Measurements from ENCODE around the gene EQTN. TPM values are rescaled to one million over a fixed set of nuclear protein-coding genes. Genes with fewer than 3 reads are reported as not detected.
A peak's percentile ranks its signal among the peaks of the same experiment; 100 is the strongest.
"Not testable (repeated sequence)": the region's sequence is repeated elsewhere in the genome, so short reads cannot be mapped to it uniquely, and the experiment has no call there.

Gene EQTN
- total and polyA plus RNA-seq, 5 donors from 2014 or later = not detected

DNA sequence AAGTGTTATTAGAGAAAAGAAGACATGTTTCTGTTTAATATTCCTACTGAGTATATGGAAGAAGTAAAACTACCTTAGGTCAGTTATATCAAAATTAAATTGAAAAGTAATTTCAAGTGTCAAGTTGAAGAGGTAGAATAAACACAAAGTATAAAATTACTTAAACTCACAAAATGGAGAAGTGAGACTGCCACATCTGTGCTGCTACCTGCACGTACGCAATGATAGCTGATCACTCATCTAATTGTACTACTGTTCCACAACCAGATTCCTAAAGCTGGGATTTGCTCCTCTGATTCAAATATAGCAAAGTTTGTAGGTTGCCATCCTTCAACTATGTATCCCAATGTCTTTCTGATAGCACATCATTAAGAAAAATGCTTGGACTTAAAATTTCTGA is 24.8 kb downstream of the EQTN start:
- no peaks in the 10 kb centered on the region for H3K9me3 Mint-ChIP-seq
- no peaks in the 10 kb centered on the region for H3K4me1 ChIP-seq (ENCODE audit: control insufficient read depth, insufficient read depth, low read length, poor library complexity, severe bottlenecking)
- no peak overlapping the region for H3K27ac Mint-ChIP-seq
- no peaks in the 10 kb centered on the region for H3K27me3 Mint-ChIP-seq
- DNase-seq (no peak), ATAC-seq (ENCODE audit: low read depth in 2 of 2) (no peak)
- no peaks in the 10 kb centered on the region for H3K9me3 ChIP-seq (ENCODE audit: control insufficient read depth in 2 of 2, low read length in 2 of 2)
- H3K4me3 Mint-ChIP-seq = no peak overlapping the region
- no peak overlapping the region for H3K27ac ChIP-seq (ENCODE audit: insufficient read depth, low read length, poor library complexity, severe bottlenecking)
- no peaks in the 10 kb centered on the region for H3K36me3 ChIP-seq (ENCODE audit: control insufficient read depth, insufficient read depth, low read length)
- peaks cover 0 to 3% (median 1%) of the 10 kb centered on the region in 4 donors for H3K4me1 Mint-ChIP-seq
- H3K27me3 ChIP-seq (ENCODE audit: control insufficient read depth, insufficient read depth, low read length) = peaks cover 1% of the 10 kb centered on the region
- H3K36me3 Mint-ChIP-seq = no peaks in the 10 kb centered on the region
- H3K4me3 ChIP-seq (ENCODE audit: low read depth, low read length) = no peak overlapping the region

DNA sequence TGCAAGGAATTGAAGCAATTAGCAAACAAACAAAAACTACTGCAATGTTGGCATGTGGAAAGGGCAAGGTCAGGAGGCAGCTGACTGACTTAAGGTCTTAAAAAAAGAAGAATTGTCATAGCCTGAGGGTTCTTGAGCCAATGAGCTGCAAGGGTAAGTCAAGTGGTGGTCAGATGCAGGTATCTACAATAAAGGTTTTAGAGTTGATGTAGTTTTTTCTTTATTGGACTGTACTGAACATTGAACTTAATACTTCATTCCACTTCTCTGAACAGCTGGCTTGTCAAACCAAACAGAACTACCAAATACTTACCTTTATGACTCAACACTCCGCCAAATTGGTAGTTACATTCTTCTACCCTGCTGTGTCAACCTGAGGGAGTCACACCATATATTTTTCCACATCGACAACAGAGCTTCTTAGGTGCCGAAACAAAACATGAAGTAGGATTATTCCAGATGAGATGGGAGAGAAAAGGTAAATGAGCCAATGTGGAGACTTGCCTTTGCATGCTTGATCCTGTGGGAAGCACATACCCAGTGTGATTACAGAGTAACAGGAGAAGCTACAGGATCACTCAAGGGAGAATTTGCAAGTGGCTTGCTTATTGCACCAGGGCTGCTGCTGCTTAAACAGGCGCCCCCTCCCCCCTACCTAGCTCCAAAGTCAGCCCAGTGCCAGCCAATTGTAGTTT is 35.3 kb downstream of the EQTN start:
- no peak for DNase-seq
- no peak overlapping the region for H3K27ac ChIP-seq (ENCODE audit: insufficient read depth, low read length, poor library complexity, severe bottlenecking)
- Mint-ChIP-seq H3K4me3 (no peak overlapping the region), H3K9me3 (no peaks in the 10 kb centered on the region), H3K36me3 (no peaks in the 10 kb centered on the region), H3K4me1 (no peaks in the 10 kb centered on the region), H3K27ac (no peak overlapping the region), H3K27me3 (no peaks in the 10 kb centered on the region)
- no peaks in the 10 kb centered on the region for H3K36me3 ChIP-seq (ENCODE audit: control insufficient read depth, insufficient read depth, low read length)
- H3K4me3 ChIP-seq (ENCODE audit: low read depth, low read length) = no peak overlapping the region
- no peaks in the 10 kb centered on the region for H3K27me3 ChIP-seq (ENCODE audit: control insufficient read depth, insufficient read depth, low read length)
- H3K9me3 ChIP-seq (ENCODE audit: control insufficient read depth in 2 of 2, low read length in 2 of 2) = no peaks in the 10 kb centered on the region
- H3K4me1 ChIP-seq (ENCODE audit: control insufficient read depth, insufficient read depth, low read length, poor library complexity, severe bottlenecking) = no peaks in the 10 kb centered on the region
- ATAC-seq (ENCODE audit: low read depth in 2 of 2) = no peak

DNA sequence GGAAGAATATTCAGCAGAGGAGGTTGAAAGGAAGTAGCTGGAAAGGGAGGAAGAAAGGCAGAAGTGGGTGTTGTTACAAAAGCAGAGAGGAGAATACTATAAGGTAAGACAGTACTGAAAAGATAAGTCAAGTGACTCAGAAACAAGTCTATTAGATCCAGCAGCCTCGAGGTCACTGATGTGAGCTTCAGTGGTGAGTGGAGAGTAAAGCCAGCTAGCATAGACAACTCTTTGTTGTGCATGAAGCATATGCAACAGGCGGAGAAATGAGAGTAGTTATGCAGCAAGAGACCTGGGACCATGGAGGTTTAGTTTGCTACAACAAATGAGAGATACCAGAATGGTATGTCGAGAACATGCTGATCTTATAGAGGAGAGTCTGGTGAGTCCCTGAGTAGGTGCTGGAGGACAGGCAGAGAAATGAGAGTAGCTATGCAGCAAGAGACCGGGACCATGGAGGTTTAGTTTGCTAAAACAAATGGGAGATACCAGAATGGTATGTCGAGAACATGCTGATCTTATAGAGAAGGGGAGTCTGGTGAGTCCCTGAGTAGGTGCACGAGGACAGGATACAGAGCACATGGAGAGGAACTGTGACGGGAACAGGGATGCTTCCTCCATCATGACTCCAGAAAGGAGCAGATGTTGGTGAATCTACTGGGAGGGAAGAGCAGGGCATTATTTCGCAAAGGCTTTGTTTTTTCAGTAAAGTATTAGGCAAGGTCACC is 36.0 kb downstream of the EQTN start:
- Histone ChIP-seq H3K4me1 (ENCODE audit: control insufficient read depth, insufficient read depth, low read length, poor library complexity, severe bottlenecking) (no peaks in the 10 kb centered on the region), H3K27ac (ENCODE audit: insufficient read depth, low read length, poor library complexity, severe bottlenecking) (no peak overlapping the region), H3K9me3 (ENCODE audit: control insufficient read depth in 2 of 2, low read length in 2 of 2) (no peaks in the 10 kb centered on the region), H3K36me3 (ENCODE audit: control insufficient read depth, insufficient read depth, low read length) (no peaks in the 10 kb centered on the region), H3K27me3 (ENCODE audit: control insufficient read depth, insufficient read depth, low read length) (no peaks in the 10 kb centered on the region), H3K4me3 (ENCODE audit: low read depth, low read length) (no peak overlapping the region)
- no peak for DNase-seq
- H3K27me3 Mint-ChIP-seq = no peaks in the 10 kb centered on the region
- no peaks in the 10 kb centered on the region for H3K4me1 Mint-ChIP-seq
- ATAC-seq (ENCODE audit: low read depth in 2 of 2) = no peak
- peaks cover 0 to 2% (median 0%) of the 10 kb centered on the region in 7 donors for H3K9me3 Mint-ChIP-seq
- no peak overlapping the region for H3K27ac Mint-ChIP-seq
- H3K4me3 Mint-ChIP-seq = no peak overlapping the region
- no peaks in the 10 kb centered on the region for H3K36me3 Mint-ChIP-seq

DNA sequence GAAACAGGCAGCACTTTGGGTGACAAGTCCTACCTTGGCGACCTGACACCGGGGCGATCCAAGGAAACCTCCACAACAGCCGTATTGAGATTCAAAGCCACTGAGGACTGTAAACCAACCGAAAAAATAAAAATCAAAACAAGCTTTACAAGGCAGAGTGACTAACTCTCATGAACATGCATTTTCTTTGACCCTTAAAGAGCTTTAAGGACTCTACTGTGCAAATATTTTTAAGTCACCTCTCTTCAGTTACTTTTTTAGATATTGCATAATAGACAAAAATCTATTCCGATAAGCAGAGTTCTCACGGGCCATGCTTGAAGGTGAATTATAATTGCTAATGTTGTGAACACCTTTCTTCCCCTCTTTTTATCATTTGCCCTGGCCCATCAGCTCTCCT is 38.3 kb downstream of the EQTN start:
- no peak overlapping the region for H3K27ac ChIP-seq (ENCODE audit: insufficient read depth, low read length, poor library complexity, severe bottlenecking)
- no peaks in the 10 kb centered on the region for H3K27me3 ChIP-seq (ENCODE audit: control insufficient read depth, insufficient read depth, low read length)
- DNase-seq (no peak), ATAC-seq (ENCODE audit: low read depth in 2 of 2) (no peak)
- no peaks in the 10 kb centered on the region for H3K4me1 ChIP-seq (ENCODE audit: control insufficient read depth, insufficient read depth, low read length, poor library complexity, severe bottlenecking)
- Mint-ChIP-seq H3K27ac (no peak overlapping the region), H3K27me3 (no peaks in the 10 kb centered on the region), H3K9me3 (peaks cover 0 to 4% (median 1%) of the 10 kb centered on the region in 7 donors), H3K4me1 (no peaks in the 10 kb centered on the region), H3K4me3 (no peak overlapping the region), H3K36me3 (no peaks in the 10 kb centered on the region)
- H3K36me3 ChIP-seq (ENCODE audit: control insufficient read depth, insufficient read depth, low read length) = no peaks in the 10 kb centered on the region
- no peaks in the 10 kb centered on the region for H3K9me3 ChIP-seq (ENCODE audit: control insufficient read depth in 2 of 2, low read length in 2 of 2)
- no peak overlapping the region for H3K4me3 ChIP-seq (ENCODE audit: low read depth, low read length)

DNA sequence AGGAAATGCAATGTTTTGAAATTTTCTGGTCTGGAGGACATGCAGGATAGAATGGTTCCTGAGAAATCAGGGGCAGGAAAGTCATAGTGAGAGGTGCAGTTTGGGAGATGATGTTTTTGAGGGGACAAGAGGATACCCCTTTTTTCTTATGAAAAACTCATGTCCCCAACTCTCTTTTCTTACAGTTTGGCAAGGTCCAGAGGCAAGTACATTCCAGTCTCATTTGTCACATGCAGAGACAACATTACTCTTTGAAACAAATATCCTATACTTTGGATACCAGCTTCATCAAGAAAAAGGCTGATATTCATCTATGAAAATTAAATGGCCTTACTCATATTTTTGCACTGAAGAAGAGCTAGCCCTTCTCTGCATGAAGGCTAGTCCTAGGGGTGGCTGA is 48.2 kb downstream of the EQTN start:
- DNase-seq (no peak), ATAC-seq (ENCODE audit: low read depth in 2 of 2) (no peak)
- Mint-ChIP-seq H3K4me1 (no peaks in the 10 kb centered on the region), H3K27me3 (no peaks in the 10 kb centered on the region), H3K9me3 (peaks cover 0 to 10% (median 0%) of the 10 kb centered on the region in 7 donors), H3K4me3 (no peak overlapping the region), H3K27ac (no peak overlapping the region), H3K36me3 (no peaks in the 10 kb centered on the region)
- H3K27me3 ChIP-seq (ENCODE audit: control insufficient read depth, insufficient read depth, low read length) = no peaks in the 10 kb centered on the region
- no peaks in the 10 kb centered on the region for H3K36me3 ChIP-seq (ENCODE audit: control insufficient read depth, insufficient read depth, low read length)
- H3K27ac ChIP-seq (ENCODE audit: insufficient read depth, low read length, poor library complexity, severe bottlenecking) = no peak overlapping the region
- H3K4me1 ChIP-seq (ENCODE audit: control insufficient read depth, insufficient read depth, low read length, poor library complexity, severe bottlenecking) = no peaks in the 10 kb centered on the region
- no peak overlapping the region for H3K4me3 ChIP-seq (ENCODE audit: low read depth, low read length)
- no peaks in the 10 kb centered on the region for H3K9me3 ChIP-seq (ENCODE audit: control insufficient read depth in 2 of 2, low read length in 2 of 2)

DNA sequence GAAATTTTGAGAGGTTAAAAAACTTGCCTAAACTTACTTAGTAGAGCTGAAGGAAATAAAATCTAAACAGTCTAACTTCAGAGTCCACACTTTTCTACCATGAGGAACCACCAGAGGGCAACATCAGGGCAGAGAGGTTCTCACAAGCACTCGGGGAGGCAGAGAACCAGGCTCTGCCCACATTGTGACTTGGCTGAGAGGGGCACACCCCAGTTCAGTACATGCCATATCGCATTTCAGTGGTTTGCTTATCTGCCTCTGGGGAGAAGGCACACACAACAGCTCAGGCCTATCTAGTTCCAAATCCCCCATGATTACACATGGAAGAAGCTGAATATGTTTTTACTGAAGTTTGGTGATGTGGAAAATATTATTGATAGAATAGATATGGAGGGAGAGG is 49.2 kb downstream of the EQTN start:
- H3K9me3 Mint-ChIP-seq = peaks cover 0 to 8% (median 0%) of the 10 kb centered on the region in 7 donors
- DNase-seq = peak in 1 of 3 donors; percentile 16
- H3K27ac Mint-ChIP-seq = peak overlapping the region in 1 of 3 donors; percentile 11
- no peak overlapping the region for H3K4me3 Mint-ChIP-seq
- no peaks in the 10 kb centered on the region for H3K27me3 ChIP-seq (ENCODE audit: control insufficient read depth, insufficient read depth, low read length)
- H3K27ac ChIP-seq (ENCODE audit: insufficient read depth, low read length, poor library complexity, severe bottlenecking) = no peak overlapping the region
- H3K27me3 Mint-ChIP-seq = no peaks in the 10 kb centered on the region
- H3K9me3 ChIP-seq (ENCODE audit: control insufficient read depth in 2 of 2, low read length in 2 of 2) = no peaks in the 10 kb centered on the region
- H3K4me3 ChIP-seq (ENCODE audit: low read depth, low read length) = no peak overlapping the region
- no peaks in the 10 kb centered on the region for H3K4me1 ChIP-seq (ENCODE audit: control insufficient read depth, insufficient read depth, low read length, poor library complexity, severe bottlenecking)
- no peaks in the 10 kb centered on the region for H3K4me1 Mint-ChIP-seq
- H3K36me3 ChIP-seq (ENCODE audit: control insufficient read depth, insufficient read depth, low read length) = no peaks in the 10 kb centered on the region
- ATAC-seq (ENCODE audit: low read depth in 2 of 2) = no peak
- H3K36me3 Mint-ChIP-seq = no peaks in the 10 kb centered on the region

DNA sequence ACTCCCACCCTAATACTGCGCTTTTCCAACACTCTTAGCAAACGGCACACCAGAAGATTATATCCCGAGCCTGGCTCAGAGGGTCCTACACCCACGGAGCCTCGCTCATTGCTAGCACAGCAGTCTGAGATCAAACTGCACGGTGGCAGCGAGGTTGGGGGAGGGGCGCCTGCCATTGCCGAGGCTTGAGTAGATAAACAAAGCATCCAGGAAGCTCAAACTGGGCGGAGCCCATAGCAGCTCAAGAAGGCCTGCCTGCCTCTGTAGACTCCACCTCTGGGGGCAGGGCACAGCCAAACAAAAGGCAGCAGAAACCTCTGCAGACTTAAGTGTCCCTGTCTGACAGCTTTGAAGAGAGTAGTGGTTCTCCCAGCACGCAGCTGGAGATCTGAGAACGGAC is 57.3 kb downstream of the EQTN start:
- ATAC-seq (ENCODE audit: low read depth in 2 of 2); H3K4me3 Mint-ChIP-seq; H3K4me1 Mint-ChIP-seq; H3K36me3 Mint-ChIP-seq; H3K9me3 ChIP-seq (ENCODE audit: control insufficient read depth in 2 of 2, low read length in 2 of 2); H3K27me3 Mint-ChIP-seq; DNase-seq; H3K27me3 ChIP-seq (ENCODE audit: control insufficient read depth, insufficient read depth, low read length); H3K9me3 Mint-ChIP-seq; H3K4me1 ChIP-seq (ENCODE audit: control insufficient read depth, insufficient read depth, low read length, poor library complexity, severe bottlenecking); H3K36me3 ChIP-seq (ENCODE audit: control insufficient read depth, insufficient read depth, low read length); H3K27ac Mint-ChIP-seq; H3K4me3 ChIP-seq (ENCODE audit: low read depth, low read length); H3K27ac ChIP-seq (ENCODE audit: insufficient read depth, low read length, poor library complexity, severe bottlenecking): not testable (repeated sequence)

All from CD4-positive, CD25-positive, alpha-beta regulatory T cell (primary cell).